SU-DHL-6 (cell line): ENCODE measurements around the gene STX1A.

ENCODE experiments used
- CTCF ChIP-seq: fragments of 200-600 bp; sonication (generic); IDR thresholded peaks from one replicate; pipeline ENCODE4 v1.5.1; 2017; ENCODE audit warnings: antibody characterized with exemption, mild to moderate bottlenecking, low read length, moderate library complexity; ENCODE audit not compliant: insufficient read depth, poor library complexity, severe bottlenecking
- EZH2phosphoT487 ChIP-seq: fragments of 200-600 bp; sonication (generic), shearing (Covaris generic); conservative IDR thresholded peaks from 2 replicates; pipeline ENCODE4 v1.6.1; 2018; ENCODE audit warnings: mild to moderate bottlenecking, antibody characterized with exemption, low read length, moderate library complexity, mixed read lengths

GRCh38 chr7:73701357-73701995, 18.0 kb downstream of the STX1A start:
- no peak for TF ChIP-seq EZH2phosphoT487
- TF ChIP-seq CTCF = peak; percentile 48
